ENCODE data around the gene ARL14EPL.
"Not testable (repeated sequence)": the region's sequence is repeated elsewhere in the genome, so short reads cannot be mapped to it uniquely, and the experiment has no call there.

ARL14EPL gene

GRCh38 chr5:116058346-116058936 is 26.2 kb downstream of the ARL14EPL start:
- DNase-seq: no peak

GRCh38 chr5:116062352-116062751 is 30.1 kb downstream of the ARL14EPL start:
- no peak for DNase-seq

- no peak for DNase-seq
Measured at GRCh38 chr5:116063950-116064349, 31.7 kb downstream of the ARL14EPL start.

GRCh38 chr5:116068028-116068632 is 35.9 kb downstream of the ARL14EPL start:
- no peak for DNase-seq

GRCh38 chr5:116071211-116071610 is 38.9 kb downstream of the ARL14EPL start:
- no peak for DNase-seq

- DNase-seq: no peak
Measured at GRCh38 chr5:116075191-116075831, 43.0 kb downstream of the ARL14EPL start.

- DNase-seq: no peak
Measured at GRCh38 chr5:116076496-116076895, 44.2 kb downstream of the ARL14EPL start.

- no peak for DNase-seq
Measured at GRCh38 chr5:116078199-116078598, 45.9 kb downstream of the ARL14EPL start.

- peak; percentile 16 for DNase-seq
Measured at GRCh38 chr5:116084287-116084691, 52.0 kb downstream of the ARL14EPL start.

GRCh38 chr5:116084871-116085715 is 52.8 kb downstream of the ARL14EPL start, which contains the start of gene COMMD10:
Gene COMMD10, plus strand, starts transcription at chr5:116085025.
- peak; percentile 65 for DNase-seq

GRCh38 chr5:116086309-116086708 is 54.0 kb downstream of the ARL14EPL start:
- not testable (repeated sequence) for DNase-seq

- no peak for DNase-seq
Measured at GRCh38 chr5:116088062-116088461, 55.8 kb downstream of the ARL14EPL start.

- DNase-seq: no peak
Measured at GRCh38 chr5:116090302-116090701, 58.0 kb downstream of the ARL14EPL start.

GRCh38 chr5:116091416-116091815 is 59.1 kb downstream of the ARL14EPL start:
- no peak for DNase-seq

- no peak for DNase-seq
Measured at GRCh38 chr5:116097301-116097700, 65.0 kb downstream of the ARL14EPL start.

GRCh38 chr5:116098998-116099397 is 66.7 kb downstream of the ARL14EPL start:
- DNase-seq: no peak

GRCh38 chr5:116104941-116105340 is 72.7 kb downstream of the ARL14EPL start:
- not testable (repeated sequence) for DNase-seq
